A549 (cell line): ENCODE measurements around the gene MYO9A. TPM values are rescaled to one million over a fixed set of nuclear protein-coding genes. Genes with fewer than 3 reads are reported as not detected.

Experiments
- ATAC-seq, 2 experiments: fragments of 200-7000 bp in 1 of 2; fragments of >200 bp in 1 of 2; cut with Nextera tagmentation in 1 of 2; cut with Tn5 transposase in 1 of 2; 3 replicates each; pipeline versions ENCODE4 v1.8.0 to v1.9.1; 2018 to 2020; ENCODE audit warnings: mild to moderate bottlenecking in 1 of 2, moderate library complexity in 1 of 2
- CTCF ChIA-PET: fragments of 300-600 bp; sonication (Branson Sonifier 250); formaldehyde crosslinking; extraction: SDS; loops from one replicate; lab custom pipeline; 2021; ENCODE audit warnings: antibody characterized with exemption, inconsistent platforms; lab: Yijun Ruan, JAX
- POLR2A ChIA-PET: fragments of 350-600 bp; formaldehyde crosslinking; extraction: SDS; loops from one replicate; lab custom pipeline; 2021; ENCODE audit warnings: antibody characterized with exemption, inconsistent platforms; lab: Yijun Ruan, JAX
- DNase-seq, 2 experiments: peaks; one replicate each; pipeline versions ENCODE4 v3.0.0 to v3.0.0-alpha.2; 2011 to 2016; ENCODE audit warnings: low read depth in 1 of 2, low spot score in 1 of 2
- FAIRE-seq: peaks from 2 replicates; lab custom pipeline; 2011; peaks lifted over from hg19 to GRCh38; lab: Jason Lieb, UNC
- H3K27ac ChIP-seq, 2 experiments: fragments of >200 bp; sonication (Bioruptor Twin); formaldehyde crosslinking; 3 replicates each; pipeline ENCODE4 v1.5.1; 2016 to 2017
- H3K4me1 ChIP-seq: fragments of >200 bp; sonication (Bioruptor Twin); formaldehyde crosslinking; 3 replicates; pipeline ENCODE4 v1.6.1; 2016
- H3K4me2 ChIP-seq: fragments of >200 bp; sonication (Bioruptor Twin); formaldehyde crosslinking; 3 replicates; pipeline ENCODE4 v1.6.1; 2016
- H3K4me3 ChIP-seq: fragments of >200 bp; sonication (Bioruptor Twin); formaldehyde crosslinking; 3 replicates; pipeline ENCODE4 v1.5.1; 2016
- H3K9me3 ChIP-seq: fragments of >200 bp; sonication (Bioruptor Twin); formaldehyde crosslinking; 3 replicates; pipeline ENCODE4 v1.6.1; 2016
- BHLHE40 ChIP-seq: IDR thresholded peaks from 2 replicates; pipeline ENCODE4 v1.6.1; 2012; ENCODE audit warnings: low read depth, low read length, inconsistent platforms
- CHD4 ChIP-seq: fragments of 200-600 bp; sonication (generic); IDR thresholded peaks from 2 replicates; pipeline ENCODE4 v1.6.1; 2016; ENCODE audit warnings: antibody characterized with exemption, mild to moderate bottlenecking, borderline replicate concordance
- EHMT2 ChIP-seq: fragments of 200-600 bp; sonication (generic); IDR thresholded peaks from 2 replicates; pipeline ENCODE4 v1.6.1; 2016; ENCODE audit warnings: antibody characterized with exemption, low read depth, mild to moderate bottlenecking, moderate library complexity
- EP300 ChIP-seq, 2 experiments: fragments of >200 bp; sonication (Bioruptor Twin); formaldehyde crosslinking; IDR thresholded peaks; 2 replicates in 1 of 2; 3 replicates in 1 of 2; pipeline ENCODE4 v1.6.1; 2016 to 2017
- ESRRA ChIP-seq: fragments of 150-350 bp; IDR thresholded peaks from 2 replicates; pipeline ENCODE4 v1.6.1; 2014; ENCODE audit warnings: mild to moderate bottlenecking, low read length, borderline replicate concordance
- FOXS1 ChIP-seq: fragments of 250-450 bp; sonication (Bioruptor Pico); IDR thresholded peaks from 2 replicates; pipeline ENCODE4 v1.5.0; 2020; ENCODE audit warnings: mild to moderate bottlenecking, moderate library complexity
- HDAC2 ChIP-seq: fragments of 200-600 bp; sonication (generic); IDR thresholded peaks from 2 replicates; pipeline ENCODE4 v1.6.1; 2016
- HEYL ChIP-seq: fragments of 250-450 bp; sonication (Bioruptor Pico); IDR thresholded peaks from 2 replicates; pipeline ENCODE4 v1.8.0; 2021; ENCODE audit warnings: mild to moderate bottlenecking, moderate library complexity
- HOXA7 ChIP-seq: fragments of 250-450 bp; sonication (Bioruptor Pico); IDR thresholded peaks from 2 replicates; pipeline ENCODE4 v1.5.0; 2020; ENCODE audit warnings: mild to moderate bottlenecking, moderate library complexity
- HOXB13 ChIP-seq: fragments of 250-450 bp; sonication (Bioruptor Pico); IDR thresholded peaks from 2 replicates; pipeline ENCODE4 v1.5.0; 2020; ENCODE audit warnings: low read depth, mild to moderate bottlenecking, moderate library complexity
- NR3C1 ChIP-seq: fragments of >200 bp; sonication (Bioruptor Twin); formaldehyde crosslinking; IDR thresholded peaks from 3 replicates; pipeline ENCODE4 v1.6.1; 2017
- POLR2A ChIP-seq: IDR thresholded peaks from 2 replicates; pipeline ENCODE4 v1.6.1; 2012; ENCODE audit warnings: mild to moderate bottlenecking, low read length
- POLR2AphosphoS2 ChIP-seq: conservative IDR thresholded peaks from 2 replicates; pipeline ENCODE4 v1.6.1; 2012; ENCODE audit warnings: low read length, improper control_type of control experiment, inconsistent platforms
- RAD21 ChIP-seq, 2 experiments: fragments of >200 bp in 1 of 2; sonication (Bioruptor Twin) in 1 of 2; formaldehyde crosslinking in 1 of 2; IDR thresholded peaks in 1 of 2; conservative IDR thresholded peaks in 1 of 2; 2 replicates in 1 of 2; 3 replicates in 1 of 2; pipeline ENCODE4 v1.6.1; 2012 to 2018; ENCODE audit warnings: inconsistent platforms in 1 of 2
- RFX5 ChIP-seq: fragments of 450-650 bp; IDR thresholded peaks from 2 replicates; pipeline ENCODE4 v1.7.1; 2014; ENCODE audit warnings: antibody characterized with exemption, mild to moderate bottlenecking, moderate library complexity
- SMC3 ChIP-seq: fragments of >200 bp; sonication (Bioruptor Twin); formaldehyde crosslinking; IDR thresholded peaks from 3 replicates; pipeline ENCODE4 v1.6.1; 2018; ENCODE audit warnings: inconsistent platforms
- TFCP2L1 ChIP-seq: fragments of 250-450 bp; sonication (Bioruptor Pico); IDR thresholded peaks from 2 replicates; pipeline ENCODE4 v1.5.0; 2021; ENCODE audit warnings: mild to moderate bottlenecking
- ZC3H11A ChIP-seq: fragments of 450-650 bp; IDR thresholded peaks from 2 replicates; pipeline ENCODE4 v1.6.1; 2014; ENCODE audit warnings: antibody characterized with exemption, mild to moderate bottlenecking
- ZNF302 ChIP-seq: fragments of 250-450 bp; sonication (Bioruptor Pico); IDR thresholded peaks from 2 replicates; pipeline ENCODE4 v1.9.0; 2021; ENCODE audit warnings: inconsistent platforms, mild to moderate bottlenecking, moderate library complexity
- WGBS: methylation state at CpG from one replicate; pipeline ENCODE4 v1.1.6; 2017; ENCODE audit errors: missing lambda C conversion rate; 5-methylcytosine and 5-hydroxymethylcytosine counted together
- polyA plus RNA-seq, 4 experiments: library from polyadenylated mRNA; depleted of rRNA in 3 of 4; stranded (reverse); fragments of >200 nt; fragmentation: RNase III in 1 of 4; extraction: RNeasy Plus Mini Kit Qiagen cat#74134 plus additional on column Dnase treatment in 1 of 4; gene quantifications; 2 replicates in 3 of 4; 3 replicates in 1 of 4; pipeline ENCODE4 v1.2.3, GENCODE V29; 2011 to 2017
- TF ChIP-seq, protein P1 (sequence below): fragments of >200 bp; sonication (Bioruptor Twin); formaldehyde crosslinking; IDR thresholded peaks from 3 replicates; pipeline ENCODE4 v1.6.1; 2016
- TF ChIP-seq, protein P2 (sequence below): fragments of 450-650 bp; IDR thresholded peaks from 2 replicates; pipeline ENCODE4 v1.6.1; 2014; ENCODE audit warnings: antibody characterized with exemption
- TF ChIP-seq, protein P3 (sequence below): IDR thresholded peaks from 2 replicates; pipeline ENCODE4 v1.6.1; 2012; ENCODE audit warnings: low read depth, borderline replicate concordance
- TF ChIP-seq, protein P4 (sequence below): fragments of 150-350 bp; IDR thresholded peaks from 2 replicates; pipeline ENCODE4 v1.6.1; 2014; ENCODE audit warnings: low read depth, mild to moderate bottlenecking, low read length
- TF ChIP-seq, protein P5 (sequence below): fragments of >200 bp; sonication (Bioruptor Twin); formaldehyde crosslinking; IDR thresholded peaks from 2 replicates; pipeline ENCODE4 v1.6.1; 2016

Gene MYO9A
- polyA plus RNA-seq, 2 of the 4 experiments (the other 2 are of a cell fraction), result 5.9 to 21.9 TPM

DNA sequence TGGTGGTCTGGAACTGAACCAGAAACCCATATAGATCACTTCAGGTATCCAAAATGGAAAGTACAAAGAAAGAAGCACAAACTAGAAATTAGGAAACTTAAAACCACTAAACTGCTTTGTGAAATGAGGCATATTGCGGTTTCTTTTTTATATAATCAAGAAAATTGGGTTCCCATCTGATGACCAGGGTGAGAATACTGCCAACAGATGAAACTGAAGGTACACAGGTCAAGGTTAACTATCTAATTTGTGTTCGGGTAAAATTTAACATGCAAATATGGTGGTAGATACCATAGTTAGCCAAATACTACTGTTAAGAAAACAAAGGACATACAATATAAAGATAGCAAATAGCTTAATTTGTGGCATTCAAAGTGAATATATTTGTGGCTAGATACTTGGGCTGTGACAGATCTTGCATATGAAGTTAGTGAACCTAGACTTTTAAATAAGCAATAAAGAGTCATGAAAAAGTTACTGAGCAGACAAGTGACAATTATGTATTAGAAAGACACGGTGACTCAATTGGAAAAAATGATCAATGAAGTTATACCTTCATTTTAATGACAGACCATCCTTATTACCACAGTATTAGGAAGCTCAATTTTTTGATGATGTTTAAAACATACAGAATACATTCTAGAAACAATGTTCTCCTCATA, 180.2 kb downstream of the MYO9A start:
- no peak for ATAC-seq
- 85% methylated on average over 3 of the region's 3 CpGs for WGBS
- CTCF ChIA-PET, result interaction anchor here (1.2 kb wide), 1 partner anchor 9 kb away, joined by 3 read pairs; no protein-coding TSS in a partner anchor

DNA sequence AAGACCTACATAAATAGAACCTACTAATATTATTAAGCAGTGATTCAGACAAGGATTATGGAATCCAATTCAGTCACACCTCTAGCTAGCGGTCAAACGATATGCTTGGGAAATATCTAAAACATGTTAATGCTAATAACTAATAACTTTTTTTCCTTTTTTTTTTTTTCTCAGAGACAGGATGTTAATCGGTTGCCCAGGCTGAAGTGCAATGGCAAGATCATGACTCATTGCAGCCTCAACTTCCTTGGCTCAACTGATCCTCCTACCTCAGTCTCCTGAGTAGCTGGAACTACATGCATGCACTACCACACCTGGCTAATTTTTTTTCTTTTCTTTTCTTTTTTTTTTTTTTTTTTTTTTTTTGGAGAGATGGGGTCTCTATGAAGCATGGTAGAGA, 183.5 kb downstream of the MYO9A start:
- no peak overlapping the region for H3K4me2 ChIP-seq
- 63% methylated on average over 3 of the region's 3 CpGs for WGBS
- ATAC-seq (no peak), DNase-seq (no peak)
- POLR2A ChIA-PET, result no interaction called here
- peaks cover 16% of the 10 kb centered on the region; the same call in 2 of the 3 replicates for H3K9me3 ChIP-seq
- TF ChIP-seq SMC3, result no peak
- no peak for TF ChIP-seq RAD21 (conservative IDR thresholded peaks at IDR 0.05 in 1 of 2, IDR thresholded peaks at IDR 0.05 in 1 of 2)
- TF ChIP-seq, protein P1, sequence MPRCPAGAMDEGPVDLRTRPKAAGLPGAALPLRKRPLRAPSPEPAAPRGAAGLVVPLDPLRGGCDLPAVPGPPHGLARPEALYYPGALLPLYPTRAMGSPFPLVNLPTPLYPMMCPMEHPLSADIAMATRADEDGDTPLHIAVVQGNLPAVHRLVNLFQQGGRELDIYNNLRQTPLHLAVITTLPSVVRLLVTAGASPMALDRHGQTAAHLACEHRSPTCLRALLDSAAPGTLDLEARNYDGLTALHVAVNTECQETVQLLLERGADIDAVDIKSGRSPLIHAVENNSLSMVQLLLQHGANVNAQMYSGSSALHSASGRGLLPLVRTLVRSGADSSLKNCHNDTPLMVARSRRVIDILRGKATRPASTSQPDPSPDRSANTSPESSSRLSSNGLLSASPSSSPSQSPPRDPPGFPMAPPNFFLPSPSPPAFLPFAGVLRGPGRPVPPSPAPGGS, result no peak
- TF ChIP-seq, protein P2, sequence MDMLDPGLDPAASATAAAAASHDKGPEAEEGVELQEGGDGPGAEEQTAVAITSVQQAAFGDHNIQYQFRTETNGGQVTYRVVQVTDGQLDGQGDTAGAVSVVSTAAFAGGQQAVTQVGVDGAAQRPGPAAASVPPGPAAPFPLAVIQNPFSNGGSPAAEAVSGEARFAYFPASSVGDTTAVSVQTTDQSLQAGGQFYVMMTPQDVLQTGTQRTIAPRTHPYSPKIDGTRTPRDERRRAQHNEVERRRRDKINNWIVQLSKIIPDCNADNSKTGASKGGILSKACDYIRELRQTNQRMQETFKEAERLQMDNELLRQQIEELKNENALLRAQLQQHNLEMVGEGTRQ, result no peak
- no peak for TF ChIP-seq ESRRA
- no peak for TF ChIP-seq ZNF302
- no peak for TF ChIP-seq POLR2A
- no peak for TF ChIP-seq CHD4
- no peak for TF ChIP-seq ZC3H11A
- no peak for TF ChIP-seq BHLHE40
- TF ChIP-seq RFX5, result no peak
- no peak for TF ChIP-seq HDAC2
- TF ChIP-seq, protein P3, sequence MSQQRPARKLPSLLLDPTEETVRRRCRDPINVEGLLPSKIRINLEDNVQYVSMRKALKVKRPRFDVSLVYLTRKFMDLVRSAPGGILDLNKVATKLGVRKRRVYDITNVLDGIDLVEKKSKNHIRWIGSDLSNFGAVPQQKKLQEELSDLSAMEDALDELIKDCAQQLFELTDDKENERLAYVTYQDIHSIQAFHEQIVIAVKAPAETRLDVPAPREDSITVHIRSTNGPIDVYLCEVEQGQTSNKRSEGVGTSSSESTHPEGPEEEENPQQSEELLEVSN, result no peak
- TF ChIP-seq, protein P4, sequence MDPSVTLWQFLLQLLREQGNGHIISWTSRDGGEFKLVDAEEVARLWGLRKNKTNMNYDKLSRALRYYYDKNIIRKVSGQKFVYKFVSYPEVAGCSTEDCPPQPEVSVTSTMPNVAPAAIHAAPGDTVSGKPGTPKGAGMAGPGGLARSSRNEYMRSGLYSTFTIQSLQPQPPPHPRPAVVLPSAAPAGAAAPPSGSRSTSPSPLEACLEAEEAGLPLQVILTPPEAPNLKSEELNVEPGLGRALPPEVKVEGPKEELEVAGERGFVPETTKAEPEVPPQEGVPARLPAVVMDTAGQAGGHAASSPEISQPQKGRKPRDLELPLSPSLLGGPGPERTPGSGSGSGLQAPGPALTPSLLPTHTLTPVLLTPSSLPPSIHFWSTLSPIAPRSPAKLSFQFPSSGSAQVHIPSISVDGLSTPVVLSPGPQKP, result no peak
- TF ChIP-seq EP300 (IDR thresholded peaks at IDR 0.05), result no peak
- TF ChIP-seq TFCP2L1 (CRISPR knock-in tag), result no peak
- TF ChIP-seq, all 56 proteins: peak for 0
- Histone ChIP-seq H3K4me3 (no peak overlapping the region), H3K4me1 (no peaks in the 10 kb centered on the region), H3K27ac (no peak overlapping the region)
- CTCF ChIA-PET, result no interaction called here
- FAIRE-seq, result peak; percentile 7

More for the DNA sequence above, 180.2 kb downstream of the MYO9A start:
- no peaks in the 10 kb centered on the region for H3K4me1 ChIP-seq
- no peaks in the 10 kb centered on the region for H3K9me3 ChIP-seq
- H3K4me3 ChIP-seq, result no peak overlapping the region
- no peak for TF ChIP-seq HOXA7 (CRISPR knock-in tag)
- no peak for TF ChIP-seq HEYL (CRISPR knock-in tag)
- TF ChIP-seq, protein P5, sequence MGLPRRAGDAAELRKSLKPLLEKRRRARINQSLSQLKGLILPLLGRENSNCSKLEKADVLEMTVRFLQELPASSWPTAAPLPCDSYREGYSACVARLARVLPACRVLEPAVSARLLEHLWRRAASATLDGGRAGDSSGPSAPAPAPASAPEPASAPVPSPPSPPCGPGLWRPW, result no peak
- no peak for TF ChIP-seq POLR2AphosphoS2
- TF ChIP-seq FOXS1 (CRISPR knock-in tag), result no peak
- no peak for TF ChIP-seq HOXB13 (CRISPR knock-in tag)
- no peak for TF ChIP-seq BHLHE40
- TF ChIP-seq EHMT2, result no peak
- TF ChIP-seq NR3C1, result no peak
- TF ChIP-seq ZC3H11A, result no peak
- TF ChIP-seq, all 56 proteins: peak for 0
- FAIRE-seq (peak; percentile 73), DNase-seq (no peak)
- POLR2A ChIA-PET, result no interaction called here
- H3K4me2 ChIP-seq, result no peak overlapping the region
- no peak overlapping the region for H3K27ac ChIP-seq
